Activated T-cell treated with anti-CD3 and anti-CD28 coated beads, Interleukin-2, amount 50 U/mL, for 72 hours (primary cell): ENCODE results near the gene PTPRT. TPM values are rescaled to one million over a fixed set of nuclear protein-coding genes. Genes with fewer than 3 reads are reported as not detected.

Experiments used
- ATAC-seq, 2 donors: fragments of 150-1000 bp; cut with Tn5 transposase; replicated peaks in 1 of 2; 2 replicates each; pipeline ENCODE4 v1.10.0; 2021; ENCODE audit warnings: moderate library complexity in 2 of 2, mild to moderate bottlenecking in 1 of 2
- DNase-seq, 2 donors: peaks; one replicate each; pipeline ENCODE4 v3.0.0; 2021 to 2022; ENCODE audit warnings: mixed read lengths in 1 of 2
- H3K27ac Mint-ChIP-seq: one replicate; pipeline ENCODE4 v1.8.0; 2022; ENCODE audit warnings: mild to moderate bottlenecking, moderate library complexity, mixed read lengths
- H3K27me3 Mint-ChIP-seq: one replicate; pipeline ENCODE4 v1.8.0; 2022; ENCODE audit warnings: low read depth, mixed read lengths
- H3K36me3 Mint-ChIP-seq, 2 donors: one replicate each; pipeline ENCODE4 v1.8.0; 2022; ENCODE audit warnings: mixed read lengths in 2 of 2, mild to moderate bottlenecking in 1 of 2; ENCODE audit not compliant: insufficient read depth in 2 of 2
- H3K4me1 Mint-ChIP-seq: one replicate; pipeline ENCODE4 v1.8.0; 2022; ENCODE audit warnings: low read depth, mixed read lengths
- H3K4me3 Mint-ChIP-seq, 2 donors: one replicate each; pipeline ENCODE4 v1.8.0; 2022; ENCODE audit warnings: mild to moderate bottlenecking in 2 of 2, mixed read lengths in 2 of 2, moderate library complexity in 2 of 2
- H3K9me3 Mint-ChIP-seq, 2 donors: one replicate each; pipeline ENCODE4 v1.8.0; 2022; ENCODE audit warnings: mixed read lengths in 2 of 2
- total RNA-seq, 2 donors: library from RNA; stranded (reverse); gene quantifications; one replicate each; pipeline ENCODE4 v1.2.3, GENCODE V29; 2022

PTPRT gene
- total RNA-seq, 2 donors from 2014 or later: not detected

GRCh38 chr20:42496595-42496994 is 693.1 kb downstream of the PTPRT start:
- ATAC-seq (no peak), DNase-seq (no peak)
- no peaks in the 10 kb centered on the region for H3K27me3 Mint-ChIP-seq
- no peak overlapping the region for H3K4me3 Mint-ChIP-seq
- no peaks in the 10 kb centered on the region for H3K36me3 Mint-ChIP-seq
- H3K4me1 Mint-ChIP-seq: no peaks in the 10 kb centered on the region
- no peak overlapping the region for H3K27ac Mint-ChIP-seq
- peaks cover 1 to 6% of the 10 kb centered on the region in 2 donors for H3K9me3 Mint-ChIP-seq

DNA sequence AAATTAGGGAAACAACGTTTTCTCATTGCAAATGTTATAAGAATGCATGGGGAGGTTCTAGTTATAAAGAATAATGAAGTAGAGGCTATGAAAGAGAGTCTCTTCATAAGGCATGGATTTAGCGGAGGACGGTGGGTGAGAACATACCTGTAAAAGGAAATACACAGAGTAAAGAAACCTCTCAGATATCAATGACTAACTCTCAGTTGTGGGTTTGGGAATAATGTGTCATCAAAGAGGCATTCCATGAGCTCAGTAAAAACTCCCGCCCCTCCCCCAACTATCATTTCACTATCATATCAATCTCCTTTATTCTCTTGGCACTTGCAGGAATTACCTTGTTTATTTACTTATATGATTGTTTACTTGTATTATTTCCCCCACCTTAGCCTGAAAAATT is 695.4 kb downstream of the PTPRT start:
- Mint-ChIP-seq H3K9me3 (peaks cover 1 to 6% of the 10 kb centered on the region in 2 donors), H3K27ac (no peak overlapping the region), H3K27me3 (no peaks in the 10 kb centered on the region), H3K4me1 (no peaks in the 10 kb centered on the region), H3K4me3 (no peak overlapping the region), H3K36me3 (no peaks in the 10 kb centered on the region)
- ATAC-seq: no peak
- no peak for DNase-seq

GRCh38 chr20:42493001-42493400 is 696.7 kb downstream of the PTPRT start:
- H3K4me1 Mint-ChIP-seq: no peaks in the 10 kb centered on the region
- no peak overlapping the region for H3K4me3 Mint-ChIP-seq
- no peaks in the 10 kb centered on the region for H3K36me3 Mint-ChIP-seq
- H3K9me3 Mint-ChIP-seq: peaks cover 1 to 2% of the 10 kb centered on the region in 2 donors
- no peak for DNase-seq
- ATAC-seq: no peak
- no peak overlapping the region for H3K27ac Mint-ChIP-seq
- no peaks in the 10 kb centered on the region for H3K27me3 Mint-ChIP-seq

- DNase-seq (no peak), ATAC-seq (no peak)
- H3K36me3 Mint-ChIP-seq: no peaks in the 10 kb centered on the region
- H3K4me3 Mint-ChIP-seq: no peak overlapping the region
- no peaks in the 10 kb centered on the region for H3K27me3 Mint-ChIP-seq
- H3K9me3 Mint-ChIP-seq: peaks cover 1 to 2% of the 10 kb centered on the region in 2 donors
- no peak overlapping the region for H3K27ac Mint-ChIP-seq
- H3K4me1 Mint-ChIP-seq: no peaks in the 10 kb centered on the region
Measured at GRCh38 chr20:42492290-42492689, 697.4 kb downstream of the PTPRT start.

DNA sequence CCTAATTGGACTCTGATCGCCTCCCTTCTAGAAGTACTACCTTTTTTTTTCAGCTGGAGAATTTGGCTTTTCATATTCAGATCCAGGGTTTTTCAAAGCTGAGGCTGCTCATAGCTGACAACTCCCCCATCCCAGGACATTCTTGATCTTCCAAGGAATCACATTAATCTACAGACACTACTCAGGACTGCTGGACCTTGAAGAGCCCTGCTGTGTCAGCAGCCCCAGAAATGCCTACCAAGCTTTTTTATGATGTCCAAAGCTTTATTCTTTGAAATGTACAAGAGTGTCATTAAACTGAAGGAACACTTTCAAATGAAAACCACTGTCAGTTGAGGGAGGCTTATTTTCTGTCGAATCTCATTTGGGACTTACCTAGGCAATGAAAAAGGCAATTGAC is 704.1 kb downstream of the PTPRT start:
- ATAC-seq: no peak

DNA sequence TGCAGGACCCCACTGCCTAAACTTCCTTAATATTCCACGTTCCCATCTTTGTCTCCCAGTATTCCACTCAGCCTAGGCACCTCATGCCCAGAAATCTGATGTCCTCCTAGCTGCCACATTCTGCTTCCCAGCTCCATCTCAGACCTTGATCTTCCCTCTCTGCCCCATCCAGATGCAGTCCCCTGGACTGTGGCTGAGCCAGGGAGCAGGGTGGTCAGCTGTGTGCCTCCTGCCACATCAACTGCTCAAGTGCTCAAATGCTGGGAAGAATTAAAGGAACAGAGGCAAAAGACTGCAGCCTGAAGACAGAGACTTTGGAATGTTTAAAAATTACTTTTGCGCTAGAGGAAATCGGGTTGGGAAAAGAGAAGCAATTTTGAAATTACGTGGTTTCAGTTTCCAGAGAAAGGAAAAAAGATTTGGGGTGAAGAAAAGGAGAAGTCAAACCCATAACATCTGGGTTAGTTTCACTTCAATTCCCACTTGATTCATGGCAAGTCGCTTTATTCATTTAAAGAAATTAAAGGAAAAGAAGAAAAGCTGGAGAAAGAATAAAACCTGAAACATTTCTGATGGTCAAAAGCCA is 704.8 kb downstream of the PTPRT start:
- DNase-seq: no peak
- Mint-ChIP-seq H3K9me3 (peaks cover 2 to 4% of the 10 kb centered on the region in 2 donors), H3K36me3 (no peaks in the 10 kb centered on the region)

More for the DNA sequence above, 704.1 kb downstream of the PTPRT start:
- DNase-seq: no peak
- Mint-ChIP-seq H3K27me3 (no peaks in the 10 kb centered on the region), H3K4me1 (no peaks in the 10 kb centered on the region), H3K36me3 (no peaks in the 10 kb centered on the region), H3K4me3 (no peak overlapping the region), H3K27ac (no peak overlapping the region), H3K9me3 (peaks cover 2 to 4% of the 10 kb centered on the region in 2 donors)

GRCh38 chr20:42484335-42484734 is 705.4 kb downstream of the PTPRT start:
- DNase-seq (no peak), ATAC-seq (no peak)
- Mint-ChIP-seq H3K9me3 (peaks cover 2 to 4% of the 10 kb centered on the region in 2 donors), H3K27me3 (no peaks in the 10 kb centered on the region), H3K4me3 (no peak overlapping the region), H3K36me3 (no peaks in the 10 kb centered on the region), H3K4me1 (no peaks in the 10 kb centered on the region), H3K27ac (no peak overlapping the region)

More for the DNA sequence above, 704.8 kb downstream of the PTPRT start:
- no peaks in the 10 kb centered on the region for H3K27me3 Mint-ChIP-seq
- ATAC-seq: no peak
- H3K4me3 Mint-ChIP-seq: no peak overlapping the region
- no peaks in the 10 kb centered on the region for H3K4me1 Mint-ChIP-seq
- H3K27ac Mint-ChIP-seq: no peak overlapping the region

DNA sequence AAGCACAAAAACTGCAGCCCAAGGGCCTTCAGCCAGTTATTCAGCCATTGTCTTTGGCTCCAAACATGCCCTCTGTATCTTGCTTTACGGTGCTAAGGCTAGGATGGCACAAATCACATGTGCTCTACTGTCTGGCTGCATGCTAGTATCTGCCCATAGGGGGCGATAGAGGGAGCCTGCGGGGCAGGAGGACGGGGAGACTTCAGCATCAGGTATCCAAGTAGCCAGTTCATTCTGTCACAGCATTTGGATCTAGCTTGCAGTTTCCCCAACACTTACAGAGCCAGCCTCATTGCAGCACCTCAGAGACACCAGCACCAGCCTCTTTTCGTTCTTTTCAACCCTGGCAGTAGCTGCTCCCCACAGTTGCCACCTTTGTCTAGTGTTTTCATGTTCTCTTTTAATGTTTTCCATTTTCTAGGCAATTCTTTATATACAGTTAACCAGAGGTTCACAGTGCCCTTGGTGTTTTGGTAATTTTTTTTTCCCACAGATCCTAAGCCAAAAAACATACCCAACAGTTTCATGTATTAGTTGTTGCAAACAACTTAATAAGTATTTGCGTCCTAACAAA is 705.9 kb downstream of the PTPRT start:
- H3K27ac Mint-ChIP-seq: no peak overlapping the region
- ATAC-seq: no peak

GRCh38 chr20:42482808-42483207 is 706.9 kb downstream of the PTPRT start:
- no peak for ATAC-seq
- no peak for DNase-seq
- Mint-ChIP-seq H3K9me3 (peaks cover 5 to 7% of the 10 kb centered on the region in 2 donors), H3K4me3 (no peak overlapping the region), H3K4me1 (no peaks in the 10 kb centered on the region), H3K36me3 (no peaks in the 10 kb centered on the region), H3K27me3 (no peaks in the 10 kb centered on the region), H3K27ac (no peak overlapping the region)

More for the DNA sequence above, 705.9 kb downstream of the PTPRT start:
- H3K4me1 Mint-ChIP-seq: no peaks in the 10 kb centered on the region
- no peak overlapping the region for H3K4me3 Mint-ChIP-seq
- no peaks in the 10 kb centered on the region for H3K27me3 Mint-ChIP-seq
- H3K9me3 Mint-ChIP-seq: peaks cover 2 to 4% of the 10 kb centered on the region in 2 donors
- peak; percentile 2 to 12 for DNase-seq
- no peaks in the 10 kb centered on the region for H3K36me3 Mint-ChIP-seq

- H3K4me1 Mint-ChIP-seq: no peaks in the 10 kb centered on the region
- ATAC-seq: no peak
- peaks cover 6% of the 10 kb centered on the region in 2 donors for H3K9me3 Mint-ChIP-seq
- H3K36me3 Mint-ChIP-seq: peaks cover 1 to 2% of the 10 kb centered on the region in 2 donors
- H3K4me3 Mint-ChIP-seq: no peak overlapping the region
- DNase-seq: no peak
- no peak overlapping the region for H3K27ac Mint-ChIP-seq
- H3K27me3 Mint-ChIP-seq: peaks cover 4% of the 10 kb centered on the region
Measured at GRCh38 chr20:42475773-42476172, 713.9 kb downstream of the PTPRT start.

- DNase-seq (no peak), ATAC-seq (no peak)
- peaks cover 6% of the 10 kb centered on the region in 2 donors for H3K9me3 Mint-ChIP-seq
- no peak overlapping the region for H3K27ac Mint-ChIP-seq
- no peak overlapping the region for H3K4me3 Mint-ChIP-seq
- H3K36me3 Mint-ChIP-seq: peaks cover 1 to 2% of the 10 kb centered on the region in 2 donors
- H3K27me3 Mint-ChIP-seq: peaks cover 4% of the 10 kb centered on the region
- H3K4me1 Mint-ChIP-seq: no peaks in the 10 kb centered on the region
Measured at GRCh38 chr20:42474646-42475045, 715.1 kb downstream of the PTPRT start.

- Mint-ChIP-seq H3K27me3 (peaks cover 4% of the 10 kb centered on the region), H3K4me1 (no peaks in the 10 kb centered on the region), H3K4me3 (no peak overlapping the region), H3K36me3 (peaks cover 1 to 2% of the 10 kb centered on the region in 2 donors), H3K27ac (no peak overlapping the region), H3K9me3 (peaks cover 3% of the 10 kb centered on the region in 2 donors)
- no peak for ATAC-seq
- DNase-seq: no peak
Measured at GRCh38 chr20:42472198-42472597, 717.5 kb downstream of the PTPRT start.

GRCh38 chr20:42461965-42462593 is 727.6 kb downstream of the PTPRT start:
- no peak for ATAC-seq
- H3K36me3 Mint-ChIP-seq: no peaks in the 10 kb centered on the region
- no peak overlapping the region for H3K4me3 Mint-ChIP-seq
- no peak for DNase-seq
- no peaks in the 10 kb centered on the region for H3K27me3 Mint-ChIP-seq
- peaks cover 11 to 12% of the 10 kb centered on the region in 2 donors for H3K9me3 Mint-ChIP-seq
- H3K27ac Mint-ChIP-seq: no peak overlapping the region
- H3K4me1 Mint-ChIP-seq: no peaks in the 10 kb centered on the region
